ENCODE results near the gene CDC14A.

DNA sequence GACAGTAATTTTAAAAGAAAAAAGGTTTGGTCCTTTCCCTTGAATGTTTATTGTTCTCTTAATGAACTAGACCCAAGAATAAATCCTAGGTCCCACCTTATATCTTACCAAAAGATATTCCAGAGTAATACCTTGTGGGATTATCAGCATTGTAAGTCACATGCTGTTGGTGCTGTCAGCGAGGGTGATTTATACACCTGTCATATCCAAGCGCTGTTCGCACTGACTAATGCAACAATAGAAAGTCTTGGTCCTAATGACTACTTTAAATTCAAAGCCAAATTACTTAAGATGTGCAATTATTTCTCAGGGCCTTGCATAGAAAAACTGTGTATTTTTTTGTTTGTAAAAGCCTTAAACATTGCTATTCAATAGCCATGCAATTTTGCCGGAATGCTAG, 192.5 kb downstream of the CDC14A start:
- no peak for TF ChIP-seq EZH2phosphoT487 (IDR thresholded peaks at IDR 0.05; ENCODE audit: low read depth, severe bottlenecking, unreplicated experiment)
- TF ChIP-seq, protein P1, sequence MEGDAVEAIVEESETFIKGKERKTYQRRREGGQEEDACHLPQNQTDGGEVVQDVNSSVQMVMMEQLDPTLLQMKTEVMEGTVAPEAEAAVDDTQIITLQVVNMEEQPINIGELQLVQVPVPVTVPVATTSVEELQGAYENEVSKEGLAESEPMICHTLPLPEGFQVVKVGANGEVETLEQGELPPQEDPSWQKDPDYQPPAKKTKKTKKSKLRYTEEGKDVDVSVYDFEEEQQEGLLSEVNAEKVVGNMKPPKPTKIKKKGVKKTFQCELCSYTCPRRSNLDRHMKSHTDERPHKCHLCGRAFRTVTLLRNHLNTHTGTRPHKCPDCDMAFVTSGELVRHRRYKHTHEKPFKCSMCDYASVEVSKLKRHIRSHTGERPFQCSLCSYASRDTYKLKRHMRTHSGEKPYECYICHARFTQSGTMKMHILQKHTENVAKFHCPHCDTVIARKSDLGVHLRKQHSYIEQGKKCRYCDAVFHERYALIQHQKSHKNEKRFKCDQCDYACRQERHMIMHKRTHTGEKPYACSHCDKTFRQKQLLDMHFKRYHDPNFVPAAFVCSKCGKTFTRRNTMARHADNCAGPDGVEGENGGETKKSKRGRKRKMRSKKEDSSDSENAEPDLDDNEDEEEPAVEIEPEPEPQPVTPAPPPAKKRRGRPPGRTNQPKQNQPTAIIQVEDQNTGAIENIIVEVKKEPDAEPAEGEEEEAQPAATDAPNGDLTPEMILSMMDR (IDR thresholded peaks at IDR 0.05; ENCODE audit: poor library complexity) = no peak
- TF ChIP-seq EZH2 (IDR thresholded peaks at IDR 0.05; ENCODE audit: borderline replicate concordance) = no peak

Measured in hepatocyte (in vitro differentiated cells).